B cell (primary cell): ENCODE measurements around the gene FAM170A. TPM values are rescaled to one million over a fixed set of nuclear protein-coding genes. Genes with fewer than 3 reads are reported as not detected.

Experiments used
- ATAC-seq: fragments of 200-7000 bp; cut with Tn5 transposase; one replicate; pipeline ENCODE4 v1.10.0; 2021; ENCODE audit warnings: low read depth, mild to moderate bottlenecking, moderate number of reproducible peaks, moderate library complexity
- CTCF ChIA-PET: fragments of 350-600 bp; sonication (Branson Sonifier 250); formaldehyde crosslinking; loops from one replicate; lab custom pipeline; 2021; ENCODE audit warnings: antibody characterized with exemption, inconsistent platforms; lab: Charles Lee
- POLR2A ChIA-PET: fragments of 350-600 bp; sonication (Branson Sonifier 250); formaldehyde crosslinking; loops from one replicate; lab custom pipeline; 2021; ENCODE audit warnings: antibody characterized with exemption; lab: Charles Lee
- DNase-seq: peaks from one replicate; pipeline ENCODE4 v3.0.0; 2013
- H2AFZ ChIP-seq: 2 replicates; pipeline ENCODE4 v1.6.1; 2012; ENCODE audit warnings: mild to moderate bottlenecking, low read depth, low read length; ENCODE audit not compliant: insufficient read depth, poor library complexity, severe bottlenecking
- H3K27ac ChIP-seq, 2 donors: 1 replicate in 1 of 2; 2 replicates in 1 of 2; pipeline ENCODE4 v1.5.1; 2012 to 2013; ENCODE audit warnings: low read length in 2 of 2, mild to moderate bottlenecking in 2 of 2, moderate library complexity in 1 of 2
- H3K27me3 ChIP-seq, 4 experiments: fragments of 200-600 bp in 1 of 4; sonication (generic) in 1 of 4; replicated peaks in 1 of 4; 1 replicate in 2 of 4; 2 replicates in 2 of 4; pipeline versions ENCODE4 v1.6.1 to v1.7.0; 2013 to 2016; ENCODE audit warnings: low read length in 3 of 4, mild to moderate bottlenecking in 2 of 4, mixed read lengths in 1 of 4, moderate library complexity in 1 of 4; ENCODE audit not compliant: insufficient read depth in 4 of 4, control insufficient read depth in 3 of 4; ENCODE audit errors: control extremely low read depth in 1 of 4
- H3K36me3 ChIP-seq, 2 experiments: replicated peaks in 1 of 2; 1 replicate in 1 of 2; 2 replicates in 1 of 2; pipeline versions ENCODE4 v1.6.1 to v1.7.1; 2013; ENCODE audit warnings: low read length in 1 of 2; ENCODE audit not compliant: insufficient read depth in 2 of 2, control insufficient read depth in 1 of 2; ENCODE audit errors: control extremely low read depth in 1 of 2, extremely low read depth in 1 of 2
- H3K4me1 ChIP-seq, 2 donors: fragments of 200-600 bp in 1 of 2; sonication (generic) in 1 of 2; 1 replicate in 1 of 2; 2 replicates in 1 of 2; pipeline versions ENCODE4 v1.5.1 to v1.6.1; 2013 to 2017; ENCODE audit warnings: low read length in 2 of 2; ENCODE audit not compliant: control insufficient read depth in 2 of 2, insufficient read depth in 2 of 2
- H3K4me2 ChIP-seq: replicated peaks from 2 replicates; pipeline ENCODE3; 2012; ENCODE audit warnings: mild to moderate bottlenecking, low read depth, low read length; ENCODE audit not compliant: poor library complexity, severe bottlenecking
- H3K4me3 ChIP-seq, 5 experiments: fragments of 200-600 bp in 1 of 5; sonication (generic) in 1 of 5; 1 replicate in 3 of 5; 2 replicates in 2 of 5; pipeline versions ENCODE4 v1.5.1 to v1.7.0; 2011 to 2016; ENCODE audit warnings: low read length in 4 of 5, mild to moderate bottlenecking in 4 of 5, low read depth in 2 of 5, control low read depth in 1 of 5, moderate library complexity in 1 of 5; ENCODE audit not compliant: insufficient read depth in 1 of 5; ENCODE audit errors: control extremely low read depth in 1 of 5, extremely low read depth in 1 of 5
- H3K79me2 ChIP-seq: fragments of 200-600 bp; sonication (generic); one replicate; pipeline ENCODE4 v1.6.0; 2016; ENCODE audit warnings: low read length; ENCODE audit not compliant: control insufficient read depth, insufficient read depth
- H3K9ac ChIP-seq: fragments of 200-600 bp; sonication (generic); 2 replicates; pipeline ENCODE4 v1.6.1; 2017; ENCODE audit warnings: mild to moderate bottlenecking, low read length, moderate library complexity
- H3K9me3 ChIP-seq, 3 donors: one replicate each; pipeline versions ENCODE4 v1.6.1 to v1.7.1; 2013; ENCODE audit warnings: low read length in 2 of 3; ENCODE audit not compliant: control insufficient read depth in 2 of 3, insufficient read depth in 1 of 3; ENCODE audit errors: control extremely low read depth in 1 of 3
- H4K20me1 ChIP-seq: 2 replicates; pipeline ENCODE4 v1.6.0; 2012; ENCODE audit warnings: mild to moderate bottlenecking, low read length; ENCODE audit not compliant: insufficient read depth, control insufficient read depth, poor library complexity, severe bottlenecking
- H3K27ac Mint-ChIP-seq: one replicate; pipeline ENCODE4 v1.8.0; 2021; ENCODE audit warnings: mixed read lengths
- H3K27me3 Mint-ChIP-seq: one replicate; pipeline ENCODE4 v1.8.0; 2021; ENCODE audit warnings: mixed read lengths
- H3K4me1 Mint-ChIP-seq: one replicate; pipeline ENCODE4 v1.8.0; 2021; ENCODE audit warnings: mixed read lengths
- H3K4me3 Mint-ChIP-seq: one replicate; pipeline ENCODE4 v1.8.0; 2021; ENCODE audit warnings: mixed read lengths
- H3K9me3 Mint-ChIP-seq: one replicate; pipeline ENCODE4 v1.8.0; 2022; ENCODE audit warnings: mixed read lengths; ENCODE audit not compliant: insufficient read depth
- CTCF ChIP-seq: fragments of 200-600 bp; IDR thresholded peaks from one replicate; pipeline ENCODE4 v1.8.0; 2022; ENCODE audit warnings: antibody characterized with exemption, mild to moderate bottlenecking
- EZH2 ChIP-seq: IDR thresholded peaks from 2 replicates; pipeline ENCODE4 v1.6.1; 2012; ENCODE audit warnings: borderline replicate concordance, low read depth, mild to moderate bottlenecking, moderate library complexity, low read length; ENCODE audit not compliant: insufficient read depth, poor library complexity, severe bottlenecking
- WGBS: methylation state at CpG from one replicate; pipeline ENCODE4 v1.1.5; 2013; ENCODE audit warnings: missing lambda C conversion rate; ENCODE audit not compliant: insufficient coverage; 5-methylcytosine and 5-hydroxymethylcytosine counted together
- intact Hi-C: fragments of 100-400 bp; cut with micrococcal nuclease; formaldehyde crosslinking; loops from one replicate; pipeline ENCODE4 v1.10.0; 2022
- polyA plus RNA-seq: library from polyadenylated mRNA; depleted of rRNA; stranded (reverse); fragments of >200 nt; gene quantifications from 2 replicates; pipeline ENCODE4 v1.2.3, GENCODE V29; 2012
- total RNA-seq, 2 donors: library from RNA; stranded (reverse); fragments of 120-200 nt in 1 of 2; gene quantifications; 1 replicate in 1 of 2; 2 replicates in 1 of 2; pipeline versions ENCODE4 v1.2.3 to v1.2.4, GENCODE V29; 2013 to 2022

FAM170A gene
- total and polyA plus RNA-seq, 2 donors (not counting 1 experiment from before 2014, with no cell fraction given) = not detected

GRCh38 chr5:119614838-119615237 is 14.5 kb upstream of the FAM170A start:
- Mint-ChIP-seq H3K27ac (no peak overlapping the region), H3K9me3 (peaks cover 3% of the 10 kb centered on the region), H3K27me3 (peaks cover 8% of the 10 kb centered on the region), H3K4me3 (no peak overlapping the region), H3K4me1 (no peaks in the 10 kb centered on the region)
- no peaks in the 10 kb centered on the region for H3K36me3 ChIP-seq
- H4K20me1 ChIP-seq = no peaks in the 10 kb centered on the region
- no peaks in the 10 kb centered on the region for H3K9me3 ChIP-seq
- TF ChIP-seq EZH2 = no peak
- no peak for DNase-seq
- H3K79me2 ChIP-seq = no peaks in the 10 kb centered on the region
- H3K27ac ChIP-seq = no peak overlapping the region
- POLR2A ChIA-PET = no interaction called here
- no peak for ATAC-seq
- CTCF ChIA-PET = interaction anchor here (0.6 kb wide), 1 partner anchor 1287 kb away, joined by 3 read pairs; no protein-coding TSS in a partner anchor
- H3K9ac ChIP-seq = no peak overlapping the region
- intact Hi-C loops = no loop called here
- H3K4me2 ChIP-seq = no peak overlapping the region
- no peaks in the 10 kb centered on the region for H3K27me3 ChIP-seq
- no peak overlapping the region for H2AFZ ChIP-seq
- WGBS = no CpG with 5 or more reads among the region's 2 CpGs
- no peaks in the 10 kb centered on the region for H3K4me1 ChIP-seq
- no peak overlapping the region for H3K4me3 ChIP-seq

- POLR2A ChIA-PET = no interaction called here
- Histone ChIP-seq H3K79me2 (no peaks in the 10 kb centered on the region), H4K20me1 (no peaks in the 10 kb centered on the region), H3K9ac (no peak overlapping the region), H3K4me1 (no peaks in the 10 kb centered on the region), H3K27ac (no peak overlapping the region), H3K9me3 (peaks cover 0 to 4% (median 0%) of the 10 kb centered on the region in 3 donors), H3K4me2 (no peak overlapping the region), H2AFZ (no peak overlapping the region), H3K27me3 (peaks cover 0 to 3% (median 0%) of the 10 kb centered on the region in 4 experiments), H3K4me3 (no peak overlapping the region), H3K36me3 (no peaks in the 10 kb centered on the region)
- DNase-seq (no peak), ATAC-seq (no peak)
- no CpG with 5 or more reads among the region's 2 CpGs for WGBS
- Mint-ChIP-seq H3K9me3 (peaks cover 4% of the 10 kb centered on the region), H3K4me3 (no peak overlapping the region), H3K4me1 (no peaks in the 10 kb centered on the region), H3K27me3 (peaks cover 25% of the 10 kb centered on the region), H3K27ac (no peak overlapping the region)
- CTCF ChIA-PET = no interaction called here
- TF ChIP-seq CTCF (no peak), EZH2 (no peak)
- intact Hi-C loops = no loop called here
Observed at GRCh38 chr5:119626086-119626485, 3.3 kb upstream of the FAM170A start.
